ENCODE data around the gene ZNF280C.
A peak's percentile ranks its signal among the peaks of the same experiment; 100 is the strongest.
"Not testable (repeated sequence)": the region's sequence is repeated elsewhere in the genome, so short reads cannot be mapped to it uniquely, and the experiment has no call there.

ZNF280C gene

DNA sequence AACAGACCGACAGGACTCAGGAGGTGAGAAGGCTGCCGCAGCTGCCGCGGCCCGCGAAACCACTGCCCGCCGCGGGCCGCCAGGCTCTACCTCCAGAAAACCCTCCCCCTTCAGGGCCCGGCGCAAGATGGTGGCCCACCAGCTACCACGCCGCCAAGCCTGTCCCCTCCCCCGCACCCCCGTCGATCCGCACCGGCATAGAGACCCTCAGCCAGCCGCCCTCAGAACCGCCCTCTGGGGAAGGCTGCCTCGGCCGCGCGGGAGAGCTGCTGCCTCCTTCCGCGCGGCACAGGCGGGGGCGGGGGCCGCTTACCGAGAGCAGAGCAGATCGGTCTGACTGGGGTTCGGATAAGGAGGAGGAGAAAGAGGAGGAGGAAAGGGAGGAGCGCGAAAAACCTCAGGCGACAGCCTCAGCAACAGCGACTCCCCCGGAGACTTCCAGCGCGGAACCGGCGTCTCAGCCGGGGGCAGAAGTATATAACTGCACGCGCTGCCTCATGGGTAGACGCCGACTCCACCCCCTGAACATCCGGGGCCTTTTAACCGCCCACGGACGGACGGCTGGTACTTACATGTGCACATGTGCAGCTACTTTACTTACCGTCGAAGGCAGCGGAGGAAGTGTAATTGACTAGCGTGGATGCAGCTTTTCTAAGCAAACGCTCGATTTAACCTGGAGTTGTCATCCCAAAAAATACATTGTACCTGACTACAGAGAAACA, at the start of gene ZNF280C:
TSS of gene ZNF280C (minus strand) at position 451 of the 722 bp plus-strand sequence. CDS start 8,450 bp downstream, outside the sequence.
- DNase-seq = peak; percentile 96

GRCh38 chrX:130304587-130305368, 36.1 kb upstream of the ZNF280C start:
- no peak for DNase-seq

DNA sequence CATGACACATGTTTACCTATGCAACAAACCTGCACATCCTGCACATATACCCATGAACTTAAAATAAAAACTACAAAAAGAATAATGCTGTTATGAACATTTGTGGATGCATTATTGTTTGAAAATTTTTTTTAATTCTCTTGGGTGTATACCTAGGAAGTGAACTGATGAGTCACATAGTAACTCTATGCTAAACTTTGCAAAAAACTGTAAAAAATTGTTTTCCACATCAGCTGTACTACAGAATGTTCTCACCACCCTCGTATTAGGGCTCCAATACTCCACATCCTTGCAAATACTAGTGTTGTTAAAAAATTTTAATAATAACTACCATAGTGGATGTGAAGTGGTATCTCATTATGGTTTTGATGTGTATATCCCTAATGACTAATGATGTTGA, 33.3 kb upstream of the ZNF280C start:
- DNase-seq = no peak

DNA sequence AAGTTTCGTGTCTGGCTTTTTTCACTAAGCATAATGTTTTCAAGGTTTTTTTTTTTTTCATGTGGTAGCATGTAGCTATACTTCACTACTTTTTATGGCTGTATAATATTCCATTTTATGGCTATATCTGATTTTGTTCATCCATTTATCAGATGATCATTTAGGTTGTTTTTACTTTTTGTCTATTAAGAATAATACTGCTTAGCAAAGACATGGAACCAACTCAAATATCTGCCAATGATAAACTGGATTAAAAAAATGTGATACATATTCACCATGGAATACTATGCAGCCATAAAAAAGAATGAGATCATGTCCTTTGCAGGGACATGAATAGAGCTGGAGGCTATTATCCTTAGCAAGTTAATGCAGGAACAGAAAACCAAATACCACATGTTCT, 32.7 kb upstream of the ZNF280C start:
- no peak for DNase-seq

DNA sequence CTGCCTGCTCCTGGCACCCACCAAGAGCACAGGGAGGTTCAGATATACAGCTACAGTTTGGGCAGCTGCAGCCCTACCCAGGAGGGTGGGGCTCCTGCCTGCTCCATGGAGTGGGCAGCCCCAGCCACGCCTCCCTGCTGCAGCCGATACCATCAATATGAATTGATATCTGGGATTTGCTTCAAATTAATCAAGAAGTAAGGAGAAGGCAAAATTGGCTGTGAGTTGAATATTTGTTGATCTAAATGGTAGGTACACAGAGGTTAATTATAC, 31.2 kb upstream of the ZNF280C start:
- peak; percentile 53 for DNase-seq

- DNase-seq = no peak
Observed at GRCh38 chrX:130299279-130300009, 30.7 kb upstream of the ZNF280C start.

- no peak for DNase-seq
Observed at GRCh38 chrX:130296743-130297142, 28.0 kb upstream of the ZNF280C start.

GRCh38 chrX:130296297-130296678, 27.6 kb upstream of the ZNF280C start:
- DNase-seq = no peak

DNA sequence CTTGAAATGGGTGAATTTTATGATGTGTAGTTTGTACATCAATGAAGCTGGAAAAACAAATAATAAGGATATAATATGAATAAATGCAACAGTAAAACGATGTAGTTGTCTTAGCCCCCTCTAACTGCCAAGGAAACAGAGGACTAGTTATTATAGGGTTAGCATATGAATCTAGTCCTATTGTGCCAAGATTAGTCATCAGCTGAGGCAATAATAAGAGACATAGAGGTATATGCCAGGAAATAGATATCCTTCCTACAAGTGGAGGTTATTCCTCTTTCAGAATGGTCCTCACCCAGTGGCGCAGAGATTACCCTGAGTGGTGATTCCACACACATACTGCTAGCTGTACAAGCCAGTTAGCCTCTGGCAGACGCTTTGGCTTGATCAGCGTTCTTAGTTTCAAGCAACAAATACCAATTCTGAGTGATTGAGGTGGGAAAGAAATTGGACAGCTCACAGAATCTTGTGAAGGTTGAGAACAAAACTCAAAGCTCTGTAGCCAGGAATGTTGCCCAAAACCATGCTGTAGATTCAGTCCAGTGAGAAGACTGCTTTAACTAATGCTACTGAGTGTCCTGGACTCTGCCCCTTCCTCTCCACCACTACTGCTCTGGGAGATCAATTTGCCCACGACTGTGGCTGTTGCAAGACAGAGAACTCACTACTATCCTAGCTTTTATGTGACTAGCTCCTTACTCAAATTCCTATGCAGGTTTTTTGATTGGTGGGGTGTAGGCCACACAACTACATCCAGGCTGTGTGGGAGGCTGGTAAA, 27.0 kb upstream of the ZNF280C start:
- DNase-seq = no peak

DNA sequence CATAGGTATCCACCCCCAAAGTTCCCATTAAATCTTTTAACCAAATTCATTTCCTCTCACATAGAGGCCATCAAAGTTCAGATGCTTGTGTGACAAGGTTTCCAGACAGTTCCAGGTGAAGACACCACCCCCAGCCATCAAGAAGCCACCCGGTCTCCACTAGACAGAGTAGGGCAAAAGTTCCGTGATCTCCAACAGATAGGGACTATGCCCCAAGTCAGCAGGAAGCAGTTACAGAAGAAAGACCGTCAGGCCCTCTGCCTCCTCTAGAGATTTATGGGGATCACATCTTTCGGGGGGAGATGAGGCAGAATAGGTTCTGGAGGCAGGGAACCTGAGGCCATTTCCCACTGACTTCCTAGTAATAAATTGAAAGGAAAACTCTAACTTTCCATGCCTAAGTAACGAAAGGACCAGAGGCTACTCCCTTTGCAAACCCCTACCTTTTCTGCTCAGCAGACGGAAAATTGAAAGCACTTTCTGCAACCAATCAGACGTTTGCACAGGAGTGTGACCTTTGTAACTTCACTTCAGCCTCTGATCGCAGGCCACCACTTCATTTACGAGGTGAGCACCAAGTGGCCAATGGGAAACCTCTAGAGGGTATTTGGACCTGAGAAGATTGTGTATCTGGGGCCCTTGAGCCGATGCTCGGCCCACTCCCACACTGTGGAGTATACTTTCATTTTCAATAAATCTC, 18.5 kb upstream of the ZNF280C start:
- DNase-seq = no peak

GRCh38 chrX:130285710-130286109, 17.0 kb upstream of the ZNF280C start:
- no peak for DNase-seq

- DNase-seq = no peak
Observed at GRCh38 chrX:130285069-130285620, 16.4 kb upstream of the ZNF280C start.

DNA sequence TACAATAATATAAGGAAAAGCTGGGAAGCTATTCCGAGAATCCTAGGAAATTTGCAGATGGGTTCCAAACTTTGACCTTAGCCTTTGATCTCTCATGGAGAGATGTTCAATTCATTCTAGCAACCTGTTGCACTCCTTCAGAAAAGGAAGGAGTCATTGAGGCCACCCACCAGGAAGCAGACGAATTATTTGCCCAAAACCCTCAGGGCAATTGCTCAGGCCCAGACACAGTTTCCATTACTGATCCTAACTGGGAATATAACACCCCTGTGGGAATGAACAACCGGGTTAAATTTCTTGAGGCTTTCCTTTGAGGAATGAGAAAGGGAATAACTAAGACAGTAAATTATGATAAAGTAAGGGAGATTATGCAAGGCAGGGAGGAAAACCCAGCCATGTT, 13.5 kb upstream of the ZNF280C start:
- DNase-seq = no peak

- no peak for DNase-seq
Observed at GRCh38 chrX:130280901-130281300, 12.2 kb upstream of the ZNF280C start.

DNA sequence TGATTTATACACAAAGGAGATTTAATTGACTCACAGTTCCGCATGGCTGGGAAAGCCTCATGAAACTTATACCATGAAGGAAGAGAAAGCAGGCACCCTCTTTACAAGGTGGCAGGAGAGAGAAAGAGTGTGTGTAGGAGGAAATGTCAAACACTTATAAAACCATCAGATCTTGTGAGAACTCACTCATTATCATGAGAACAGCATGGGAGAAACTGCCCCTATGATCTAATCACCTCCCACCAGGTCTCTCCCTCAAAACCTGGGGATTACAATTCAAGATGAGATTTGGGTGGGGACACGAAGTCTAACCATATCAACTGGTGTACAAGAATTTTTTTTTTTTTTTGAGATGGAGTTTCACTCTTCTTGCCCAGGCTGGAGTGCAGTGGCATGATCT, 3.6 kb upstream of the ZNF280C start:
- not testable (repeated sequence) for DNase-seq

- DNase-seq = not testable (repeated sequence)
Observed at GRCh38 chrX:130269391-130269790, 692 bp upstream of the ZNF280C start.

GRCh38 chrX:130267956-130268448, 697 bp downstream of the ZNF280C start:
- peak; percentile 80 for DNase-seq

- no peak for DNase-seq
Observed at GRCh38 chrX:130264573-130264972, 4.1 kb downstream of the ZNF280C start.

GRCh38 chrX:130263016-130263415, 5.7 kb downstream of the ZNF280C start:
- DNase-seq = no peak

DNA sequence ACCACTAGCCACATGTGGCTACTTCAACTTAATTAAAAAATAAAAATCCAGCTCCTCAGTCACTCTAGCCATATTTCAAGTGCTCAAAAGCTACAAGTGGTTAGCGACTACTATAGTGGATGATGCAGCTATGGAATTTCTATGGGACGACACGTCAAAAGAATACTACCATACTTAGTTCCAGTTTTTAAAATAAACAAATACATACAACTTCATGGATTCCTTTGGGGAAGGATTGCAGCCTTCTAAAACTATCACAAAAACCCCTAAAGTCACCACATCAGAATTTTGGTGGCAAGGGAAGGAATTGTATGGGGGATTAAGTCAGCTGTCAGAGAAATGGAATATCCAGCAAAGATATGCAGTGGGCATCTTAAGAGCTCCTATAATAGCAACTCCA, 6.5 kb downstream of the ZNF280C start:
- no peak for DNase-seq

- no peak for DNase-seq
Observed at GRCh38 chrX:130261296-130261893, 7.3 kb downstream of the ZNF280C start.

GRCh38 chrX:130260316-130260715, 8.4 kb downstream of the ZNF280C start:
- DNase-seq = no peak
